GM19438 (cell line): ENCODE data around the gene OSTN.
"Not testable (repeated sequence)": the region's sequence is repeated elsewhere in the genome, so short reads cannot be mapped to it uniquely, and the experiment has no call there.

Source experiments
- ATAC-seq: cut with Tn5 transposase; IDR thresholded peaks from one replicate; pipeline ENCODE4 v1.9.1; 2021; ENCODE audit warnings: low read depth; ENCODE audit not compliant: unreplicated experiment

The OSTN gene

DNA sequence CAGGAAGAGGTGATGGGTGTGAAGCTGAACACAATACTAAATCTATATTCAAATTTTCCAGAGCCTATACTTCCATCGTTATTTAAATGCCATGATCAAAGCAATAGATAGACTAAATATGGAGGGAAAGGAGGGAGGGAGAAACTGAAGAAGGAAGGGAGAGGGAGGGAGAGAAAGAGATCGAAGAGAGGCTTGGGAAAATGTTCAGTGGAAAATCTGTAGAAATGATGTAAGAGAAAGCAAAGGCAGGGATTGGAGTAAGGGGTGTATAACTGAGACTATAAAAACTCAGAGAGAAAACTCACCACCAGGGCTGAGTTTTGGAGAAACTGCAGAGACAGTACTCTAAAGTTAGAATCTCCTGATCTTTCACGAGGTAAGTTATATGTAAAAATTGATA is at the start of gene OSTN:
Gene OSTN (plus strand): TSS at position 310 of the 400 bp plus-strand sequence. CDS start 13,292 bp downstream, outside the sequence.
- no peak for ATAC-seq

- no peak for ATAC-seq
These were observed 47.4 kb upstream of the OSTN start for GRCh38 chr3:191151653-191152052.

DNA sequence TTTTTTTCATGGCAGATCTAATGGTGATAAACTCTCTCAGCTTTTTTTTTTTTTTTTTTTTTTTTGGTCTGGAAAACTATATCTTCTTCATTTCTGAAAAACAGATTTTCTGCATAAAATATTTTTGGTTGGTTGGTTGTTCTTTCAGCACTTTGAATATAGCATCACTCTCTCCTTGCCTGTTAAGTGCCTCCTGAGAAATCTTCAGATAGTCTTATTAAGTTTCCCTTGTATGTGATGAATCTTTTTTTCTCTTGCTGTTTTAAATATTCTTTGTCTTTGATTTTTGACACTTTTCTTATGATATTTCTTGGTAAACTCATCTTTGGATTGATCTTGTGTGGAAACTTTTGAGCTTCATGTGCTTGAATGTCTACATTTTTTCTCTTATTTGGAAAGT is 44.2 kb upstream of the OSTN start:
- ATAC-seq, result no peak

DNA sequence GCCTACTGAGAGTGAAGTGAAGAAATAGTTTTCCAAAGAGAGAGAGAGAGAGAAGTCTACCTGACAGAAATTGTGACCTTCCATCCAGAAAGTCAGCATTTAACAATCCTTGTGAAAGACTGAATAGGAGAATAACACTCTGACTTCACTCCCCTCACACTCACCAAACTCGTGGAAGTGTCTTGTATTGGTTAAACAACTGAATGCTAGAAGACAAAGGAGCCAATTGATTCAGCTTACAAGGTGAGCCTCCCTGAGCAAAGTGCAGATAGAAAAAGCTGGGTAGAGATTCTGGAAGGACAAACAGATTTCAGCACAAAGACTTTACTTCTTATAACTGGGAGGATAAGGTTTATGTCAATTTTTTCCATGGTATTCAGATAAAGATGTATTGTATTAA is 40.8 kb upstream of the OSTN start:
- no peak for ATAC-seq

DNA sequence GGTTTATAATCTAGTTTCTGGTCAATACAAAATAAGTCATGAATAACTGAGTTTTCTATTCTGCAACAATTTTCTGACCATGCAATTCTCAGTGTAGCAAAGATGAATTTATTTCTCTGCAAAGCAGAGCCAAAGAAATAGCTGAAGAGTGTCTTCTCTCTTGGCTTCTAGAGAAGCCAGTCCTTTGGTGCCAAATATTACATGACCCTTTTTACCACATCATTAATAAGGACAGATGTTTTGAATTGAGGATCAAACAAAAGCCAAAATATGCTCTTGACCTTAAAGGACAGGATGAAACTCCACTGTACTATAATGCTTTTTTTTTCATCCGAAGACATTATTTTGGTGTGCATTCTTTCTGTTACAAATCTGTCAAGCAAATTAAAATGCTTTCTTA is 40.2 kb upstream of the OSTN start:
- no peak for ATAC-seq

DNA sequence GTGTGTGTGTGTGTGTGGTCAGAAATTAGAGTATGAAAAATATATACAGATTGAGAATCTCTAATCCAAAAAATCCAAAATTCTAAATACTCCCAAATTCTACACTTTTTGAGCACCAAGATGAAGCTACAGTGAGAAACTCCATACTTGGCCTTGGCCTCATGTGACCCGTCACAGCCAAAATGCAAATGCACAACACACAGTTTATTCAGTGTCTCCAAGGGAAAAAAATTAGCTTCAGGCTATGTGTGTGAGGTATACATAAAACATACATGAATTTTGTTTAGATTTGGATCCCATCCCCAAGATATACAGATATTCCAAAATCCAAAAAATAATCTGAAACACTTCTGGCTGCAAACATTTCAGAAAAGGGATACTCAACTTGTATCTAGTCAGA is 33.2 kb upstream of the OSTN start:
- no peak for ATAC-seq

DNA sequence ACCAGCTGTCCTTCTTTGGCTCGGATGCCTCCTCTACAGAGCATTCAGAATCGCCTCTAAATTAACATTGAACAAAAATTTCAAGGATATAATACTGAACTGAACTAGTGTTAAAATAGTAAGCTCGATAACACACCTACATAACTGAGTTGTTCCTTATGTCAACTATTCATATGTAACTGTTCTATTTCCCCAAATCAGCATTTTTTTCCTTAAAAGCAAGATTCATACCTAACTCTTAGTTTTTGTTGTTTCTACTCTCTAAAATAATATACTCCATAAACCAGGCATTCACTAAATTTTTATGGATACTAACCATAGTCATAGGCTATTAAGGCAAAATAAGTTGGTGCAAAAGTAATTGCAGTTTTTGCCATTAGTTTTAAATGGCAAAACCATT is 32.7 kb upstream of the OSTN start:
- ATAC-seq, result no peak

- no peak for ATAC-seq
These were observed 29.5 kb upstream of the OSTN start for GRCh38 chr3:191169566-191169965.

GRCh38 chr3:191170097-191170496 is 28.9 kb upstream of the OSTN start:
- peak; percentile 72 for ATAC-seq

- no peak for ATAC-seq
These were observed 23.9 kb upstream of the OSTN start for GRCh38 chr3:191175102-191175501.

DNA sequence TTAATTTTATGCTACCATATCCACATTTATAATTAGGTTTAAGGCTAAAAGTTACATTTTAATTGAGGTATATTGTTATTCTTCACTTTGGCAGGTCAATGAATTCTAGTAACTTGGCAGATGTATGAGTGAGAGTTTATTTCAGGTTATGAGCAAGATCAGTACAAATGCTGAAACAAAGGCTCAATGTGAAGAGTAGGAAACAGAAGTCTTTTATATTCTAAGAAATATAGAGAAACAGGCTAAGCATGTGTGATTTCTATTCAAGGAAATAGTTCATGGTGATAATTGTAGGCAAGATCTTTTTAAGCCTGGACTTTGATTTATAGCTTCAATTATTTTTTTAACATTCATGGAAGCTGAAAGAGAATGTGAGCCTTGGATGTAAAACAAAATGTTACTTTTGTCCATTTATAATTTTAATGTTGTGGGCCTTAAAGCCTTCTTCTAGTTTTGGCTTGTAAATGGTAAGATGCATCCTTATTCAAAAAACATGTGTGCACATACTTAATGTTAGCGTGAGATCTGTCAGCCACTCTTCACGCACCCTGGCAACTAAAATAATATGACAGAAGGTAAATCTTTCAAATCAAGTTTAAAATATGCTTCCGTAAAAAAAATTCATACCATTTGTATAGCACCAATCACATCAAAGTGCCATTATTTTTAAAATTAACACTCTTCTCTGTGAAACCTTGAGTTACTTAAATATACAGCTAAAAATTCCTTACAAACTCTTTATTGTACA is 22.8 kb upstream of the OSTN start:
- ATAC-seq, result no peak

GRCh38 chr3:191185382-191185781 is 13.7 kb upstream of the OSTN start:
- ATAC-seq, result not testable (repeated sequence)

DNA sequence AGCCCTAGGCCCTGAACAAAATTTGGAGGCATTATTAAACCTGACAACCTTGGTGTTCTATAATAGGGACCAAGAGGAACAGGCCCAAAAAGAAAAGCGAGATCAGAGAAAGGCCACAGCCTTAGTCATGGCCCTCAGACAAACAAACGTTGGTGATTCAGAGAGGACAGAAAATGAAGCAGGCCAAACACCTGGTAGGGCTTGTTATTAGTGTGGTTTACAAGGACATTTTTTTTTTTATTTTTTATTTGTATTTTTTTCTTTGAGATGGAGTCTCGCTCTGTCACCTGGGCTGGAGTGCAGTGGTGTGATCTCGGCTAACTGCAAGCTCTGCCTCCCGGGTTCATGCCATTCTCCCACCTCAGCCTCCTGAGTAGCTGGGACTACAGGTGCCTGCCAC is 10.8 kb upstream of the OSTN start:
- ATAC-seq, result not testable (repeated sequence)

DNA sequence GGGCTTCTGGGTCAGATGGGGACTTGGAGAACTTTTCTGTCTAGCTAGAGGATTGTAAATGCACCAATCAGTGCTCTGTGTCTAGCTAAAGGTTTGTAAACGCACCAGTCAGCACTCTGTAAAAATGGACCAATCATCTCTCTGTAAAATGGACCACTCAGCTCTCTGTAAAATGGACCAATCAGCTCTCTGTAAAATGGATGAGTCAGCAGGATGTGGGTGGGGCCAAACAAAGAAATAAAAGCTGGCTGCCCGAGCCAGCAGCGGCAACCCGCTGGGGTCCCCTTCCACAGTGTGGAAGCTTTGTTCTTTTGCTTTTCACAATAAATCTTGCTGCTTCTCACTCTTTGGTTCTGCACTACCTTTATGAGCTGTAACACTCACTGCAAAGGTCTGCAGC is 6.8 kb upstream of the OSTN start:
- ATAC-seq, result not testable (repeated sequence)

GRCh38 chr3:191192941-191193340 is 6.1 kb upstream of the OSTN start:
- no peak for ATAC-seq

DNA sequence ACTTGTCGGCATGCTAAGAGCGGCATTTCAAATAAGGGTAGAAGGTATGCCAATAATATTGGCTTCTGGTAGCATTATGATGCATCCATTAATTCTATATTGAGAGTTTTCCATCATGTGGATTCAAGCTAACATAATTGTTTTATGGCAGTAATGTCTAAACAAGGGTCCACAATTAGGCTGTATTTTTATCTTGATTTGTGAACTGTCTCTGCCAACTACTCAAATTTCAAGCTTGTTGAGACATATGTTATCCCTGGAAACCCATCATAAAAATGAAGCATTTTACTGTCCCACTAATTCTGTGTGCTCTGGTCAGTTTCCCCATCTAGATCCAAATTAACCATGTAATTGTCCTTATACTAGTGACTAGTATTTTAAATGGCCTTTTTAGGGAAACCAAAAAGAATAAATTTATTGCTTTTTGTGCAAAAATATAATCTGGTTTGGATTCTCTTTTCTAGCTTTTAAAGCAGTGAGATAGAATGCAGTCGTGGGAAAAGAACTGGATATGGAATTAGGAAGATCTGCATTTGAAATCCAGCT is 1.2 kb upstream of the OSTN start:
- ATAC-seq, result no peak

GRCh38 chr3:191198480-191198879 is 561 bp upstream of the OSTN start:
- no peak for ATAC-seq

GRCh38 chr3:191210032-191210431 is 11.0 kb downstream of the OSTN start:
- no peak for ATAC-seq

GRCh38 chr3:191216510-191216909 is 17.5 kb downstream of the OSTN start:
- ATAC-seq, result no peak

- no peak for ATAC-seq
These were observed 18.3 kb downstream of the OSTN start for GRCh38 chr3:191217301-191217700.

- ATAC-seq, result no peak
These were observed 21.9 kb downstream of the OSTN start for GRCh38 chr3:191220908-191221307.

DNA sequence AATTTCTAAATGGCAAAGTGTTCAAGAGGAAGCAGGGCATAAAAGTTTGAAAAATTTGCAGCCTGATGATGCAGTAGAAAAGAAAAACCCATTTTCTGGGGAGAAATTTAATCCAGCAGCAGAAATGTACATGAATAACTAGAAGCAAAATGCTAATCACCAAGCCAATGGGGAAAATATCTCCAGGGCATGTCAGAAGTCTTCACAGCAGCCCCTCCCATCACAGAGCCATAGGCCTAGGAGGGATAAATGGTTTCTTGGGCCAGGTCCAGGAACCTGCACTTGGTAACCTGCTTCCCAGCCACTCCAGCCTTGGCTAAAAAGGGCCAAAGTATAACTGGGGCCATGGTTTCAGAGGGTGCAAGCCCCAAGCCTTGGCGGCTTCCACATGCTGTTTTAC is 22.6 kb downstream of the OSTN start:
- ATAC-seq, result no peak
